HepG2 (cell line): ENCODE data around the gene RNF149. TPM values are rescaled to one million over a fixed set of nuclear protein-coding genes. Genes with fewer than 3 reads are reported as not detected.

ENCODE experiments used
- ATAC-seq: fragments of 200-7000 bp; cut with Tn5 transposase; 3 replicates; pipeline ENCODE4 v1.9.1; 2020; ENCODE audit warnings: mild to moderate bottlenecking, moderate library complexity
- BruUV-seq: library from RNA; stranded (reverse); fragments of 400-500 nt; replicated peaks from 2 replicates; lab custom pipeline; 2021; lab: Mats Ljungman, UMichigan
- CTCF ChIA-PET: fragments of 300-600 bp; formaldehyde crosslinking; extraction: SDS; loops from one replicate; lab custom pipeline; 2021; ENCODE audit warnings: low total read pairs, inconsistent platforms, low intra/inter-chr PET ratio; lab: Yijun Ruan, JAX
- POLR2A ChIA-PET: fragments of 350-600 bp; sonication (Branson Sonifier 250); formaldehyde crosslinking; loops from one replicate; lab custom pipeline; 2020; ENCODE audit warnings: antibody characterized with exemption, inconsistent platforms; lab: Yijun Ruan, JAX
- DNase-seq: peaks from one replicate; pipeline ENCODE4 v3.0.0-alpha.2; 2015; ENCODE audit warnings: low spot score
- FAIRE-seq: peaks from 3 replicates; lab custom pipeline; 2011; peaks lifted over from hg19 to GRCh38; lab: Jason Lieb, UNC
- H2AFZ ChIP-seq: one replicate; pipeline ENCODE4 v1.6.1; 2011; ENCODE audit warnings: low read length, inconsistent platforms
- H3K27ac ChIP-seq: fragments of 300-600 bp; 3 replicates; pipeline ENCODE4 v1.8.0; 2011; ENCODE audit warnings: mixed run types, mild to moderate bottlenecking, mixed read lengths, low read length, inconsistent platforms; ENCODE audit not compliant: insufficient read depth; ENCODE audit errors: extremely low read length
- H3K27me3 ChIP-seq, 2 experiments: fragments of 200-600 bp in 1 of 2; 2 replicates in 1 of 2; 3 replicates in 1 of 2; pipeline versions ENCODE4 v1.6.0 to v1.8.0; 2011; ENCODE audit warnings: low read length in 2 of 2, mild to moderate bottlenecking in 2 of 2, moderate library complexity in 2 of 2, inconsistent platforms in 1 of 2; ENCODE audit not compliant: insufficient read depth in 2 of 2, control insufficient read depth in 1 of 2
- H3K36me3 ChIP-seq, 2 experiments: fragments of 200-600 bp in 1 of 2; replicated peaks in 1 of 2; 2 replicates in 1 of 2; 3 replicates in 1 of 2; pipeline versions ENCODE4 v1.5.1 to v1.8.0; 2011; ENCODE audit warnings: low read length in 2 of 2, inconsistent platforms in 1 of 2; ENCODE audit not compliant: insufficient read depth in 2 of 2, control insufficient read depth in 1 of 2
- H3K4me1 ChIP-seq: 2 replicates; pipeline ENCODE4 v1.5.1; 2012; ENCODE audit warnings: low read length, inconsistent platforms; ENCODE audit not compliant: insufficient read depth
- H3K4me2 ChIP-seq: 2 replicates; pipeline ENCODE4 v1.6.0; 2011; ENCODE audit warnings: low read depth, low read length, inconsistent platforms
- H3K4me3 ChIP-seq, 3 experiments: fragments of 200-600 bp in 1 of 3; sonication (generic), shearing (Covaris generic) in 1 of 3; replicated peaks in 1 of 3; 2 replicates each; pipeline ENCODE4 v1.5.1; 2011 to 2016; ENCODE audit warnings: low read length in 3 of 3, inconsistent platforms in 2 of 3, low read depth in 2 of 3, mild to moderate bottlenecking in 2 of 3, control low read depth in 1 of 3, mixed read lengths in 1 of 3; ENCODE audit not compliant: insufficient read depth in 1 of 3
- H3K79me2 ChIP-seq: one replicate; pipeline ENCODE4 v1.6.1; 2011; ENCODE audit warnings: low read length, inconsistent platforms; ENCODE audit not compliant: insufficient read depth
- H3K9ac ChIP-seq: 2 replicates; pipeline ENCODE4 v1.6.0; 2011; ENCODE audit warnings: mild to moderate bottlenecking, low read depth, low read length, inconsistent platforms; ENCODE audit not compliant: insufficient read depth
- H3K9me3 ChIP-seq: 2 replicates; pipeline ENCODE4 v1.5.1; 2012; ENCODE audit warnings: mild to moderate bottlenecking, low read length
- H4K20me1 ChIP-seq: 2 replicates; pipeline ENCODE4 v1.6.0; 2011; ENCODE audit warnings: inconsistent platforms, mild to moderate bottlenecking, low read length, moderate library complexity; ENCODE audit not compliant: insufficient read depth
- ATF7 ChIP-seq, 2 experiments: fragments of 450-650 bp in 1 of 2; sonication (generic) in 1 of 2; formaldehyde crosslinking in 1 of 2; IDR thresholded peaks; 2 replicates each; pipeline versions ENCODE4 v1.4.0 to v1.6.1; 2016 to 2020; ENCODE audit warnings: antibody characterized with exemption in 1 of 2, mild to moderate bottlenecking in 1 of 2, missing genetic modification reagents in 1 of 2
- CEBPB ChIP-seq: IDR thresholded peaks from 2 replicates; pipeline ENCODE4 v1.6.1; 2011; ENCODE audit warnings: low read depth, low read length, improper control_type of control experiment, borderline replicate concordance
- KLF9 ChIP-seq: IDR thresholded peaks from 2 replicates; pipeline ENCODE4 v1.6.1; 2016; ENCODE audit warnings: low read depth
- NCOA2 ChIP-seq: sonication (generic); formaldehyde crosslinking; IDR thresholded peaks from 2 replicates; pipeline ENCODE4 v1.8.0; 2022; ENCODE audit warnings: inconsistent platforms
- PAF1 ChIP-seq: IDR thresholded peaks from 2 replicates; pipeline ENCODE4 v1.6.1; 2016; ENCODE audit warnings: missing genetic modification reagents, missing compliant biosample characterization
- PAX8 ChIP-seq: sonication (generic); formaldehyde crosslinking; IDR thresholded peaks from 2 replicates; pipeline ENCODE4 v1.8.0; 2022; ENCODE audit warnings: mild to moderate bottlenecking, missing genetic modification reagents, borderline replicate concordance
- RBM39 ChIP-seq: fragments of 200-400 bp; formaldehyde crosslinking; IDR thresholded peaks from one replicate; pipeline ENCODE4 v1.6.1; 2018; ENCODE audit warnings: antibody characterized with exemption, mild to moderate bottlenecking, low read depth, low read length; ENCODE audit not compliant: poor library complexity, severe bottlenecking
- SRSF9 ChIP-seq: fragments of 200-400 bp; formaldehyde crosslinking; IDR thresholded peaks from 2 replicates; pipeline ENCODE4 v1.6.1; 2018; ENCODE audit warnings: borderline replicate concordance, mild to moderate bottlenecking, low read depth, low read length; ENCODE audit not compliant: insufficient read depth, poor library complexity, severe bottlenecking
- ZNF20 ChIP-seq: sonication (generic); formaldehyde crosslinking; IDR thresholded peaks from 2 replicates; pipeline ENCODE4 v1.4.0; 2020; ENCODE audit warnings: mild to moderate bottlenecking, moderate library complexity, missing genetic modification reagents
- ZNF333 ChIP-seq: sonication (generic); formaldehyde crosslinking; IDR thresholded peaks from 2 replicates; pipeline ENCODE4 v1.4.0; 2020; ENCODE audit warnings: mild to moderate bottlenecking, missing genetic modification reagents, borderline replicate concordance
- ZNF501 ChIP-seq: sonication (generic); formaldehyde crosslinking; IDR thresholded peaks from 2 replicates; pipeline ENCODE4 v1.5.1; 2020; ENCODE audit warnings: mild to moderate bottlenecking, moderate library complexity, missing genetic modification reagents
- ZNF780A ChIP-seq: sonication (generic); formaldehyde crosslinking; IDR thresholded peaks from 2 replicates; pipeline ENCODE4 v1.8.0; 2022; ENCODE audit warnings: mild to moderate bottlenecking, missing genetic modification reagents, moderate library complexity
- WGBS: methylation state at CpG from one replicate; pipeline ENCODE4 v1.1.6; 2017; ENCODE audit warnings: low lambda C conversion rate; 5-methylcytosine and 5-hydroxymethylcytosine counted together
- in situ Hi-C: cut with HindIII; loops from 2 replicates; pipeline ENCODE4 v1.10.0; 2017; ENCODE audit warnings: low pct_unique_long_range_greater_than_20kb; ENCODE audit not compliant: extremely low pct_ligation_motif_present
- intact Hi-C: fragments of 100-400 bp; cut with micrococcal nuclease; formaldehyde crosslinking; loops from one replicate; pipeline ENCODE4 v1.10.0; 2022; ENCODE audit not compliant: unreplicated experiment
- polyA plus RNA-seq, 8 experiments: library from polyadenylated mRNA; depleted of rRNA in 3 of 8; stranded (reverse) in 7 of 8; unstranded in 1 of 8; fragments of >200 nt; fragmentation: Illumina TruSeq in 4 of 8; extraction: Trizol in 4 of 8; gene quantifications; 2 replicates each; pipeline versions ENCODE4 v1.2.1 to v1.2.3, GENCODE V29; 2011 to 2016; ENCODE audit warnings: low read depth in 4 of 8, missing spikeins in 1 of 8, mixed read lengths in 1 of 8; ENCODE audit not compliant: insufficient read depth in 1 of 8
- total RNA-seq, 5 experiments: library from RNA; depleted of rRNA; stranded (reverse); fragments of >200 nt; fragmentation: Illumina TruSeq; extraction: Trizol; gene quantifications; 2 replicates each; pipeline ENCODE4 v1.2.3, GENCODE V29; 2016; ENCODE audit warnings: low read depth in 1 of 5
- TF ChIP-seq, protein P1 (sequence below): IDR thresholded peaks from 2 replicates; pipeline ENCODE4 v1.6.1; 2016; ENCODE audit warnings: low read depth, missing genetic modification reagents, missing compliant biosample characterization
- TF ChIP-seq, protein P2 (sequence below): fragments of 450-650 bp; IDR thresholded peaks from 2 replicates; pipeline ENCODE4 v1.6.1; 2016

RNF149 gene
- total and polyA plus RNA-seq, 2 of the 13 experiments (the other 11 are each of a cell fraction or from before 2014, with no cell fraction given) = 87.6 to 109 TPM

DNA sequence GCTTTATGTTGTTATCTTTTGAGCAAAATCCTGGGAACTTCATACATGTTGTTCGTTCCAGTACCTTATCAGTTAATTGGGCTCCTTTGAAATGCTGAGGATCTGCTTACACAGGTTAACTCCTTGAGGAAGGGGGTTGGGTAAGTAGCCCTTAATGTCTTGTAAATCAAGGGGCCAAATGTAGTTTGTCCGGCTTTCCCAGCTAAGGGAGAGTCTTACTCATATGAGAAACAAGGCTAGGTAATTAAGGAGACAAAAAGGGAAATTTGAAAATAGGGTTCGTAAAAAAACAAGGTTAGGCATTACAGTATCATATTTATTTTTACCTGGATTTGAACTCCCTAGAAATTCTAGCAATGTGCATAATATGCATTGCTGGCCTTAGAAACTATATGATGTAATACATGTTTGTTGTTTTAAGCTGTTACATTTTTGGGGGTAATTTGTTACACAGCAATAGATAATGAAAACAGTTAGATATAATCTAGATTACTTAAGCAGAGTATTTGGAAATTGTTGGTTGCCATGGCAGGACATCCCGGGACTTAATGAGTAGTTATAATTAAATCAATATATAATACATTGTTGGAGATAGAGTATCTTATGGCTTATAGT lies 30.9 kb upstream of the RNF149 start:
- in situ Hi-C loops (no loop called here), intact Hi-C loops (no loop called here)
- H3K9ac ChIP-seq = no peak overlapping the region
- H3K4me3 ChIP-seq = no peak overlapping the region; a peak in 1 of 6 replicates
- POLR2A ChIA-PET = no interaction called here
- BruUV-seq = no TSS peak
- H3K9me3 ChIP-seq = no peaks in the 10 kb centered on the region
- H3K4me1 ChIP-seq = peaks cover 53% of the 10 kb centered on the region
- no peak for FAIRE-seq
- H2AFZ ChIP-seq = no peak overlapping the region
- DNase-seq = no peak
- no peak for ATAC-seq
- H3K4me2 ChIP-seq = peak overlapping the region; percentile 48
- CTCF ChIA-PET = no interaction called here
- no peaks in the 10 kb centered on the region for H4K20me1 ChIP-seq
- H3K27me3 ChIP-seq = no peaks in the 10 kb centered on the region
- 54% methylated on average over 4 of the region's 4 CpGs for WGBS
- H3K36me3 ChIP-seq = no peaks in the 10 kb centered on the region
- H3K79me2 ChIP-seq = no peaks in the 10 kb centered on the region
- H3K27ac ChIP-seq = no peak overlapping the region
- TF ChIP-seq ATF7 (IDR thresholded peaks at IDR 0.05) (peak; percentile 56), ATF7 (CRISPR knock-in tag; IDR thresholded peaks at IDR 0.05) (no peak), ZNF780A (no peak), SRSF9 (no peak), ZNF333 (CRISPR knock-in tag) (no peak), ZNF20 (CRISPR knock-in tag) (no peak), RBM39 (no peak), NCOA2 (CRISPR knock-in tag) (no peak), ZNF501 (CRISPR knock-in tag) (no peak), PAX8 (CRISPR knock-in tag) (no peak), CEBPB (0 out of 2 replicates have a peak, but pooled peaks have one; percentile 59), PAF1 (CRISPR knock-in tag) (no peak), KLF9 (CRISPR knock-in tag) (no peak)
- TF ChIP-seq, protein P1, sequence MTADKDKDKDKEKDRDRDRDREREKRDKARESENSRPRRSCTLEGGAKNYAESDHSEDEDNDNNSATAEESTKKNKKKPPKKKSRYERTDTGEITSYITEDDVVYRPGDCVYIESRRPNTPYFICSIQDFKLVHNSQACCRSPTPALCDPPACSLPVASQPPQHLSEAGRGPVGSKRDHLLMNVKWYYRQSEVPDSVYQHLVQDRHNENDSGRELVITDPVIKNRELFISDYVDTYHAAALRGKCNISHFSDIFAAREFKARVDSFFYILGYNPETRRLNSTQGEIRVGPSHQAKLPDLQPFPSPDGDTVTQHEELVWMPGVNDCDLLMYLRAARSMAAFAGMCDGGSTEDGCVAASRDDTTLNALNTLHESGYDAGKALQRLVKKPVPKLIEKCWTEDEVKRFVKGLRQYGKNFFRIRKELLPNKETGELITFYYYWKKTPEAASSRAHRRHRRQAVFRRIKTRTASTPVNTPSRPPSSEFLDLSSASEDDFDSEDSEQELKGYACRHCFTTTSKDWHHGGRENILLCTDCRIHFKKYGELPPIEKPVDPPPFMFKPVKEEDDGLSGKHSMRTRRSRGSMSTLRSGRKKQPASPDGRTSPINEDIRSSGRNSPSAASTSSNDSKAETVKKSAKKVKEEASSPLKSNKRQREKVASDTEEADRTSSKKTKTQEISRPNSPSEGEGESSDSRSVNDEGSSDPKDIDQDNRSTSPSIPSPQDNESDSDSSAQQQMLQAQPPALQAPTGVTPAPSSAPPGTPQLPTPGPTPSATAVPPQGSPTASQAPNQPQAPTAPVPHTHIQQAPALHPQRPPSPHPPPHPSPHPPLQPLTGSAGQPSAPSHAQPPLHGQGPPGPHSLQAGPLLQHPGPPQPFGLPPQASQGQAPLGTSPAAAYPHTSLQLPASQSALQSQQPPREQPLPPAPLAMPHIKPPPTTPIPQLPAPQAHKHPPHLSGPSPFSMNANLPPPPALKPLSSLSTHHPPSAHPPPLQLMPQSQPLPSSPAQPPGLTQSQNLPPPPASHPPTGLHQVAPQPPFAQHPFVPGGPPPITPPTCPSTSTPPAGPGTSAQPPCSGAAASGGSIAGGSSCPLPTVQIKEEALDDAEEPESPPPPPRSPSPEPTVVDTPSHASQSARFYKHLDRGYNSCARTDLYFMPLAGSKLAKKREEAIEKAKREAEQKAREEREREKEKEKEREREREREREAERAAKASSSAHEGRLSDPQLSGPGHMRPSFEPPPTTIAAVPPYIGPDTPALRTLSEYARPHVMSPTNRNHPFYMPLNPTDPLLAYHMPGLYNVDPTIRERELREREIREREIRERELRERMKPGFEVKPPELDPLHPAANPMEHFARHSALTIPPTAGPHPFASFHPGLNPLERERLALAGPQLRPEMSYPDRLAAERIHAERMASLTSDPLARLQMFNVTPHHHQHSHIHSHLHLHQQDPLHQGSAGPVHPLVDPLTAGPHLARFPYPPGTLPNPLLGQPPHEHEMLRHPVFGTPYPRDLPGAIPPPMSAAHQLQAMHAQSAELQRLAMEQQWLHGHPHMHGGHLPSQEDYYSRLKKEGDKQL (CRISPR knock-in tag) = no peak
- TF ChIP-seq, protein P2, sequence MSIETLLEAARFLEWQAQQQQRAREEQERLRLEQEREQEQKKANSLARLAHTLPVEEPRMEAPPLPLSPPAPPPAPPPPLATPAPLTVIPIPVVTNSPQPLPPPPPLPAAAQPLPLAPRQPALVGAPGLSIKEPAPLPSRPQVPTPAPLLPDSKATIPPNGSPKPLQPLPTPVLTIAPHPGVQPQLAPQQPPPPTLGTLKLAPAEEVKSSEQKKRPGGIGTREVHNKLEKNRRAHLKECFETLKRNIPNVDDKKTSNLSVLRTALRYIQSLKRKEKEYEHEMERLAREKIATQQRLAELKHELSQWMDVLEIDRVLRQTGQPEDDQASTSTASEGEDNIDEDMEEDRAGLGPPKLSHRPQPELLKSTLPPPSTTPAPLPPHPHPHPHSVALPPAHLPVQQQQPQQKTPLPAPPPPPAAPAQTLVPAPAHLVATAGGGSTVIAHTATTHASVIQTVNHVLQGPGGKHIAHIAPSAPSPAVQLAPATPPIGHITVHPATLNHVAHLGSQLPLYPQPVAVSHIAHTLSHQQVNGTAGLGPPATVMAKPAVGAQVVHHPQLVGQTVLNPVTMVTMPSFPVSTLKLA = no peak
